GM12878 (cell line): Measurements from ENCODE around the gene CDKL4. TPM values are rescaled to one million over a fixed set of nuclear protein-coding genes. Genes with fewer than 3 reads are reported as not detected.

ENCODE experiments used
- ATAC-seq: fragments of 200-7000 bp; cut with Tn5 transposase; 3 replicates; pipeline ENCODE4 v1.9.1; 2020; ENCODE audit warnings: mild to moderate bottlenecking, moderate library complexity
- BruUV-seq: library from RNA; stranded (reverse); fragments of 400-500 nt; replicated peaks from 2 replicates; lab custom pipeline; 2021; lab: Mats Ljungman, UMichigan
- CTCF ChIA-PET: fragments of 300-600 bp; sonication (Branson Sonifier 250); formaldehyde crosslinking; extraction: SDS; loops from one replicate; lab custom pipeline; 2021; ENCODE audit warnings: inconsistent platforms; lab: Yijun Ruan, JAX
- POLR2A ChIA-PET: fragments of 350-600 bp; formaldehyde crosslinking; extraction: SDS; loops from one replicate; lab custom pipeline; 2021; ENCODE audit warnings: inconsistent platforms; lab: Charles Lee
- RAD21 ChIA-PET: fragments of 300-600 bp; sonication (Branson Sonifier 250); formaldehyde crosslinking; loops from one replicate; lab custom pipeline; 2023; ENCODE audit warnings: antibody characterized with exemption; ENCODE audit not compliant: unreplicated experiment; lab: Charles Lee
- SMC1A ChIA-PET: fragments of 300-600 bp; sonication (Branson Sonifier 250); formaldehyde crosslinking; loops from one replicate; lab custom pipeline; 2023; ENCODE audit not compliant: unreplicated experiment, uncharacterized antibody; lab: Charles Lee
- DNase-seq: peaks from one replicate; pipeline ENCODE4 v3.0.0-alpha.2; 2011; ENCODE audit warnings: low read depth, low spot score
- FAIRE-seq: peaks from 3 replicates; lab custom pipeline; 2011; peaks lifted over from hg19 to GRCh38; lab: Jason Lieb, UNC
- H2AFZ ChIP-seq: 2 replicates; pipeline ENCODE4 v1.6.0; 2011; ENCODE audit warnings: low read depth, low read length, control low read depth; ENCODE audit not compliant: control insufficient read depth
- H3K27ac ChIP-seq: 2 replicates; pipeline ENCODE4 v1.5.1; 2011; ENCODE audit warnings: control low read depth; ENCODE audit not compliant: control insufficient read depth, insufficient read depth
- H3K27me3 ChIP-seq, 2 experiments: replicated peaks in 1 of 2; 2 replicates each; pipeline versions ENCODE4 v1.6.0 to v1.6.1; 2011; ENCODE audit warnings: low read length in 1 of 2; ENCODE audit not compliant: control insufficient read depth in 2 of 2, insufficient read depth in 2 of 2
- H3K36me3 ChIP-seq, 2 experiments: 2 replicates each; pipeline ENCODE4 v1.5.1; 2011; ENCODE audit warnings: low read length in 1 of 2; ENCODE audit not compliant: control insufficient read depth in 2 of 2, insufficient read depth in 2 of 2
- H3K4me1 ChIP-seq: 2 replicates; pipeline ENCODE4 v1.6.1; 2011; ENCODE audit warnings: mild to moderate bottlenecking, low read length, moderate library complexity, mixed read lengths; ENCODE audit not compliant: control insufficient read depth, insufficient read depth
- H3K4me2 ChIP-seq: 2 replicates; pipeline ENCODE4 v1.6.0; 2011; ENCODE audit warnings: control low read depth; ENCODE audit not compliant: control insufficient read depth, insufficient read depth
- H3K4me3 ChIP-seq: fragments of 200-600 bp; sonication (generic); 2 replicates; pipeline ENCODE4 v1.5.1; 2016
- H3K79me2 ChIP-seq: 2 replicates; pipeline ENCODE4 v1.6.0; 2011; ENCODE audit warnings: low read length; ENCODE audit not compliant: control insufficient read depth, insufficient read depth
- H3K9ac ChIP-seq: 2 replicates; pipeline ENCODE4 v1.8.0; 2011; ENCODE audit warnings: low read length, control low read depth, mixed read lengths; ENCODE audit not compliant: control insufficient read depth, insufficient read depth
- H3K9me3 ChIP-seq: replicated peaks from 3 replicates; pipeline ENCODE4 v1.5.1; 2011; ENCODE audit warnings: mild to moderate bottlenecking, low read length; ENCODE audit not compliant: control insufficient read depth, insufficient read depth
- H4K20me1 ChIP-seq: 2 replicates; pipeline ENCODE4 v1.6.0; 2011; ENCODE audit not compliant: control insufficient read depth, insufficient read depth
- BRCA1 ChIP-seq: IDR thresholded peaks from 2 replicates; pipeline ENCODE4 v1.6.1; 2011; ENCODE audit warnings: low read depth, low read length, improper control_type of control experiment
- CBX3 ChIP-seq: fragments of 200-600 bp; sonication (generic); IDR thresholded peaks from 2 replicates; pipeline ENCODE4 v1.6.1; 2016; ENCODE audit warnings: low read depth, borderline replicate concordance
- CHD4 ChIP-seq: fragments of 200-600 bp; sonication (generic); IDR thresholded peaks from 2 replicates; pipeline ENCODE4 v1.6.1; 2016; ENCODE audit warnings: mild to moderate bottlenecking
- IRF3 ChIP-seq: fragments of 450-650 bp; IDR thresholded peaks from 2 replicates; pipeline ENCODE4 v1.6.1; 2014; ENCODE audit warnings: mild to moderate bottlenecking
- RELB ChIP-seq: fragments of 450-650 bp; IDR thresholded peaks from 2 replicates; pipeline ENCODE4 v1.6.1; 2017; ENCODE audit warnings: low read depth, mild to moderate bottlenecking, moderate library complexity
- SIX5 ChIP-seq: IDR thresholded peaks from 2 replicates; pipeline ENCODE4 v1.6.1; 2011; ENCODE audit warnings: mild to moderate bottlenecking, low read depth, low read length, moderate library complexity; ENCODE audit not compliant: severe bottlenecking
- SPI1 ChIP-seq: IDR thresholded peaks from 2 replicates; pipeline ENCODE4 v1.6.1; 2011; ENCODE audit warnings: low read depth, mild to moderate bottlenecking, low read length, moderate library complexity, borderline replicate concordance; ENCODE audit not compliant: insufficient read depth
- SRF ChIP-seq, 2 experiments: IDR thresholded peaks; 2 replicates each; pipeline ENCODE4 v1.6.1; 2011; ENCODE audit warnings: low read depth in 2 of 2, low read length in 2 of 2, mild to moderate bottlenecking in 1 of 2, moderate library complexity in 1 of 2
- ZNF274 ChIP-seq: IDR thresholded peaks from one replicate; pipeline ENCODE4 v1.8.0; 2011; ENCODE audit not compliant: insufficient read length, insufficient read depth
- WGBS: methylation state at CpG from one replicate; pipeline ENCODE4 v1.1.6; 2016; ENCODE audit warnings: low lambda C conversion rate; ENCODE audit not compliant: insufficient replicate concordance, insufficient coverage; ENCODE audit errors: missing lambda C conversion rate; 5-methylcytosine and 5-hydroxymethylcytosine counted together
- in situ Hi-C: fragments of 300-500 bp; cut with MboI; formaldehyde crosslinking; loops from 9 replicates; pipeline ENCODE4 v1.14.3; 2018; ENCODE audit warnings: mixed read lengths
- intact Hi-C: fragments of 100-400 bp; cut with micrococcal nuclease; formaldehyde crosslinking; loops from one replicate; pipeline ENCODE4 v1.14.2; 2022; ENCODE audit not compliant: unreplicated experiment
- polyA plus RNA-seq, 11 experiments: library from polyadenylated mRNA; depleted of rRNA in 4 of 11; unstranded in 6 of 11; stranded (reverse) in 5 of 11; fragments of >200 nt; fragmentation: Nextera tagmentation in 4 of 11; fragmentation: Illumina TruSeq in 1 of 11; extraction: Ambion mirVana in 4 of 11; extraction: Trizol in 1 of 11; gene quantifications; 1 replicate in 1 of 11; 2 replicates in 10 of 11; pipeline versions ENCODE4 v1.2.1 to v1.2.3, GENCODE V29; 2011 to 2016; ENCODE audit warnings: inconsistent platforms in 2 of 11, missing spikeins in 2 of 11, low read depth in 1 of 11
- total RNA-seq, 4 experiments: library from RNA; depleted of rRNA in 3 of 4; stranded (reverse); fragments of >200 nt in 3 of 4; fragmentation: Illumina TruSeq in 1 of 4; extraction: Trizol in 1 of 4; gene quantifications; 2 replicates each; pipeline versions ENCODE4 v1.2.1 to v1.2.3, GENCODE V29; 2013 to 2021
- TF ChIP-seq, protein P1 (sequence below): fragments of 450-650 bp; formaldehyde crosslinking; IDR thresholded peaks from 2 replicates; pipeline ENCODE4 v1.5.0; 2022; ENCODE audit warnings: mild to moderate bottlenecking, missing genetic modification characterization
- TF ChIP-seq, protein P2 (sequence below): fragments of 450-650 bp; IDR thresholded peaks from 2 replicates; pipeline ENCODE4 v1.6.1; 2017; ENCODE audit warnings: mild to moderate bottlenecking

The CDKL4 gene
- total and polyA plus RNA-seq, 10 of the 15 experiments (the other 5 are each of a cell fraction or from before 2014, with no cell fraction given), result not detected

- no peaks in the 10 kb centered on the region for H4K20me1 ChIP-seq
- H3K4me2 ChIP-seq, result no peak overlapping the region
- ATAC-seq, result no peak
- TF ChIP-seq RELB (no peak), IRF3 (no peak), ZNF274 (no peak), SIX5 (no peak), SRF (IDR thresholded peaks at IDR 0.05; ENCODE audit: low read depth in 2 of 2, low read length in 2 of 2) (no peak), BRCA1 (no peak), CHD4 (no peak), CBX3 (no peak), SPI1 (no peak)
- TF ChIP-seq, protein P1, sequence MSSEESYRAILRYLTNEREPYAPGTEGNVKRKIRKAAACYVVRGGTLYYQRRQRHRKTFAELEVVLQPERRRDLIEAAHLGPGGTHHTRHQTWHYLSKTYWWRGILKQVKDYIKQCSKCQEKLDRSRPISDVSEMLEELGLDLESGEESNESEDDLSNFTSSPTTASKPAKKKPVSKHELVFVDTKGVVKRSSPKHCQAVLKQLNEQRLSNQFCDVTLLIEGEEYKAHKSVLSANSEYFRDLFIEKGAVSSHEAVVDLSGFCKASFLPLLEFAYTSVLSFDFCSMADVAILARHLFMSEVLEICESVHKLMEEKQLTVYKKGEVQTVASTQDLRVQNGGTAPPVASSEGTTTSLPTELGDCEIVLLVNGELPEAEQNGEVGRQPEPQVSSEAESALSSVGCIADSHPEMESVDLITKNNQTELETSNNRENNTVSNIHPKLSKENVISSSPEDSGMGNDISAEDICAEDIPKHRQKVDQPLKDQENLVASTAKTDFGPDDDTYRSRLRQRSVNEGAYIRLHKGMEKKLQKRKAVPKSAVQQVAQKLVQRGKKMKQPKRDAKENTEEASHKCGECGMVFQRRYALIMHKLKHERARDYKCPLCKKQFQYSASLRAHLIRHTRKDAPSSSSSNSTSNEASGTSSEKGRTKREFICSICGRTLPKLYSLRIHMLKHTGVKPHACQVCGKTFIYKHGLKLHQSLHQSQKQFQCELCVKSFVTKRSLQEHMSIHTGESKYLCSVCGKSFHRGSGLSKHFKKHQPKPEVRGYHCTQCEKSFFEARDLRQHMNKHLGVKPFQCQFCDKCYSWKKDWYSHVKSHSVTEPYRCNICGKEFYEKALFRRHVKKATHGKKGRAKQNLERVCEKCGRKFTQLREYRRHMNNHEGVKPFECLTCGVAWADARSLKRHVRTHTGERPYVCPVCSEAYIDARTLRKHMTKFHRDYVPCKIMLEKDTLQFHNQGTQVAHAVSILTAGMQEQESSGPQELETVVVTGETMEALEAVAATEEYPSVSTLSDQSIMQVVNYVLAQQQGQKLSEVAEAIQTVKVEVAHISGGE (CRISPR knock-in tag), result no peak
- TF ChIP-seq, protein P2, sequence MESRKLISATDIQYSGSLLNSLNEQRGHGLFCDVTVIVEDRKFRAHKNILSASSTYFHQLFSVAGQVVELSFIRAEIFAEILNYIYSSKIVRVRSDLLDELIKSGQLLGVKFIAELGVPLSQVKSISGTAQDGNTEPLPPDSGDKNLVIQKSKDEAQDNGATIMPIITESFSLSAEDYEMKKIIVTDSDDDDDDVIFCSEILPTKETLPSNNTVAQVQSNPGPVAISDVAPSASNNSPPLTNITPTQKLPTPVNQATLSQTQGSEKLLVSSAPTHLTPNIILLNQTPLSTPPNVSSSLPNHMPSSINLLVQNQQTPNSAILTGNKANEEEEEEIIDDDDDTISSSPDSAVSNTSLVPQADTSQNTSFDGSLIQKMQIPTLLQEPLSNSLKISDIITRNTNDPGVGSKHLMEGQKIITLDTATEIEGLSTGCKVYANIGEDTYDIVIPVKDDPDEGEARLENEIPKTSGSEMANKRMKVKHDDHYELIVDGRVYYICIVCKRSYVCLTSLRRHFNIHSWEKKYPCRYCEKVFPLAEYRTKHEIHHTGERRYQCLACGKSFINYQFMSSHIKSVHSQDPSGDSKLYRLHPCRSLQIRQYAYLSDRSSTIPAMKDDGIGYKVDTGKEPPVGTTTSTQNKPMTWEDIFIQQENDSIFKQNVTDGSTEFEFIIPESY, result no peak
Measured at GRCh38 chr2:39142904-39143605, 100.7 kb downstream of the CDKL4 start.

More at GRCh38 chr2:39142904-39143605, 100.7 kb downstream of the CDKL4 start:
- RAD21 ChIA-PET, result interaction anchor here (1.0 to 1.7 kb wide), 2 partner anchors 19 to 24 kb away, joined by 3 to 4 read pairs; no protein-coding TSS in a partner anchor
- intact Hi-C loops (no loop called here), in situ Hi-C loops (no loop called here)
- Histone ChIP-seq H3K4me3 (no peak overlapping the region), H3K27me3 (no peaks in the 10 kb centered on the region; a peak in 1 of 4 replicates), H3K27ac (no peak overlapping the region), H3K36me3 (no peaks in the 10 kb centered on the region), H3K9me3 (no peaks in the 10 kb centered on the region), H3K79me2 (no peaks in the 10 kb centered on the region), H3K4me1 (peaks cover 5% of the 10 kb centered on the region), H2AFZ (no peak overlapping the region), H3K9ac (no peak overlapping the region)
- FAIRE-seq (no peak), DNase-seq (no peak)
- POLR2A ChIA-PET, result no interaction called here
- BruUV-seq, result no TSS peak
- 47% methylated on average over 3 of the region's 3 CpGs for WGBS
- CTCF ChIA-PET, result interaction anchor here (0.6 to 1.4 kb wide), 4 partner anchors 23 to 84 kb away, joined by 3 to 4 read pairs (median 3); no protein-coding TSS in a partner anchor
- SMC1A ChIA-PET, result interaction anchor here (0.8 to 2.2 kb wide), 2 partner anchors 10 to 85 kb away, joined by 3 to 6 read pairs; no protein-coding TSS in a partner anchor
